Endothelial cell of umbilical vein (primary cell): ENCODE data around the gene TMEM11. TPM values are rescaled to one million over a fixed set of nuclear protein-coding genes. Genes with fewer than 3 reads are reported as not detected.

Experiments
- BruUV-seq: library from RNA; stranded (reverse); fragments of 400-500 nt; replicated peaks from 2 replicates; lab custom pipeline; 2021; lab: Mats Ljungman, UMichigan
- CTCF ChIA-PET: fragments of 300-600, 350-600 bp; sonication (Branson Sonifier 250); formaldehyde crosslinking; loops from one replicate; lab custom pipeline; 2021; ENCODE audit warnings: antibody characterized with exemption, inconsistent platforms; lab: Charles Lee
- POLR2A ChIA-PET: fragments of 300-600, 350-600 bp; sonication (Branson Sonifier 250); formaldehyde crosslinking; loops from one replicate; lab custom pipeline; 2021; ENCODE audit warnings: antibody characterized with exemption, inconsistent platforms; lab: Charles Lee
- DNase-seq: peaks from one replicate; pipeline ENCODE4 v3.0.0-alpha.2; 2011; ENCODE audit warnings: low read depth, low spot score
- FAIRE-seq: peaks from 2 replicates; lab custom pipeline; 2011; peaks lifted over from hg19 to GRCh38; lab: Jason Lieb, UNC
- H2AFZ ChIP-seq: 2 replicates; pipeline ENCODE4 v1.6.0; 2012; ENCODE audit warnings: low read depth, low read length, control low read depth, inconsistent platforms
- H3K27ac ChIP-seq: 2 replicates; pipeline ENCODE4 v1.5.1; 2011; ENCODE audit warnings: low read depth, mild to moderate bottlenecking, control low read depth, low read length, moderate library complexity; ENCODE audit not compliant: insufficient read depth
- H3K27me3 ChIP-seq, 2 experiments: 2 replicates each; pipeline versions ENCODE4 v1.6.0 to v1.6.1; 2011; ENCODE audit warnings: low read length in 2 of 2, mixed read lengths in 1 of 2; ENCODE audit not compliant: control insufficient read depth in 2 of 2, insufficient read depth in 2 of 2
- H3K36me3 ChIP-seq, 2 experiments: 2 replicates in 1 of 2; 3 replicates in 1 of 2; pipeline ENCODE4 v1.5.1; 2011; ENCODE audit warnings: low read length in 2 of 2, mild to moderate bottlenecking in 1 of 2, moderate library complexity in 1 of 2; ENCODE audit not compliant: control insufficient read depth in 2 of 2, insufficient read depth in 2 of 2; ENCODE audit errors: extremely low read depth in 1 of 2
- H3K4me1 ChIP-seq: 3 replicates; pipeline ENCODE4 v1.5.1; 2011; ENCODE audit warnings: mild to moderate bottlenecking, low read length; ENCODE audit not compliant: control insufficient read depth, insufficient read depth; ENCODE audit errors: extremely low read depth
- H3K4me2 ChIP-seq: 2 replicates; pipeline ENCODE4 v1.6.1; 2011; ENCODE audit warnings: low read length, control low read depth, mixed read lengths; ENCODE audit not compliant: insufficient read depth
- H3K4me3 ChIP-seq, 3 experiments: fragments of 200-600 bp in 1 of 3; sonication (generic), shearing (Covaris generic) in 1 of 3; replicated peaks in 1 of 3; 2 replicates each; pipeline ENCODE4 v1.5.1; 2011 to 2016; ENCODE audit warnings: control low read depth in 3 of 3, low read length in 3 of 3, mild to moderate bottlenecking in 2 of 3, inconsistent platforms in 1 of 3, low read depth in 1 of 3, moderate library complexity in 1 of 3; ENCODE audit not compliant: insufficient read depth in 1 of 3
- H3K79me2 ChIP-seq: 2 replicates; pipeline ENCODE4 v1.6.0; 2012; ENCODE audit warnings: low read length, inconsistent platforms; ENCODE audit not compliant: control insufficient read depth, insufficient read depth
- H3K9ac ChIP-seq: replicated peaks from 2 replicates; pipeline ENCODE3; 2011; ENCODE audit warnings: low read length, control low read depth; ENCODE audit not compliant: insufficient read depth; ENCODE audit errors: extremely low read depth
- H3K9me1 ChIP-seq: replicated peaks from 3 replicates; pipeline ENCODE4 v1.6.0; 2011; ENCODE audit warnings: mild to moderate bottlenecking, low read length; ENCODE audit not compliant: control insufficient read depth, insufficient read depth; ENCODE audit errors: extremely low read depth
- H3K9me3 ChIP-seq: replicated peaks from 2 replicates; pipeline ENCODE4 v1.5.1; 2012; ENCODE audit warnings: low read length, inconsistent platforms; ENCODE audit not compliant: control insufficient read depth, insufficient read depth
- H4K20me1 ChIP-seq: replicated peaks from 2 replicates; pipeline ENCODE3; 2011; ENCODE audit warnings: mild to moderate bottlenecking, low read length; ENCODE audit not compliant: control insufficient read depth, insufficient read depth; ENCODE audit errors: extremely low read depth
- EZH2 ChIP-seq: IDR thresholded peaks from 2 replicates; pipeline ENCODE4 v1.6.1; 2012; ENCODE audit warnings: borderline replicate concordance, low read depth, mild to moderate bottlenecking, moderate library complexity, low read length, inconsistent platforms; ENCODE audit not compliant: severe bottlenecking
- FOS ChIP-seq: IDR thresholded peaks from 2 replicates; pipeline ENCODE4 v1.6.1; 2011; ENCODE audit warnings: mild to moderate bottlenecking, low read length, moderate library complexity, borderline replicate concordance; ENCODE audit not compliant: insufficient read depth
- GATA2 ChIP-seq: IDR thresholded peaks from 2 replicates; pipeline ENCODE4 v1.7.0; 2011; ENCODE audit warnings: low read depth, mild to moderate bottlenecking, moderate library complexity, mixed read lengths, low read length; ENCODE audit not compliant: insufficient read length, insufficient read depth
- JUN ChIP-seq: IDR thresholded peaks from 2 replicates; pipeline ENCODE4 v1.6.1; 2011; ENCODE audit warnings: borderline replicate concordance, low read depth; ENCODE audit not compliant: insufficient read length, insufficient read depth
- MAX ChIP-seq: IDR thresholded peaks from 2 replicates; pipeline ENCODE4 v1.6.1; 2011; ENCODE audit not compliant: insufficient read depth, insufficient read length
- MYC ChIP-seq: IDR thresholded peaks from one replicate; pipeline ENCODE4 v1.6.1; 2011; ENCODE audit warnings: mild to moderate bottlenecking, low read depth, low read length
- POLR2A ChIP-seq: IDR thresholded peaks from 2 replicates; pipeline ENCODE4 v1.6.1; 2012; ENCODE audit warnings: low read depth, mild to moderate bottlenecking, control low read depth, low read length
- POLR2AphosphoS5 ChIP-seq: IDR thresholded peaks from 2 replicates; pipeline ENCODE4 v1.6.1; 2012; ENCODE audit warnings: low read depth, mild to moderate bottlenecking, control low read depth, low read length, moderate library complexity; ENCODE audit not compliant: insufficient read depth
- dilution Hi-C: fragments of 300-500 bp; cut with MboI; formaldehyde crosslinking; loops from one replicate; pipeline ENCODE4 v1.15.0; 2019; ENCODE audit warnings: low sequenced_read_pairs; ENCODE audit not compliant: extremely low pct_ligation_motif_present
- intact Hi-C: fragments of 100-400 bp; cut with micrococcal nuclease; formaldehyde crosslinking; loops from one replicate; pipeline ENCODE4 v1.10.0; 2022
- polyA plus RNA-seq, 4 experiments: library from polyadenylated mRNA; depleted of rRNA in 3 of 4; stranded (reverse) in 3 of 4; unstranded in 1 of 4; fragments of >200 nt; gene quantifications; 2 replicates each; pipeline versions ENCODE4 v1.2.1 to v1.2.3, GENCODE V29; 2011 to 2012; ENCODE audit warnings: missing spikeins in 1 of 4
- total RNA-seq: library from RNA; stranded (reverse); gene quantifications from 2 replicates; pipeline ENCODE4 v1.2.3, GENCODE V29; 2021
- TF ChIP-seq, protein P1 (sequence below), 2 donors: IDR thresholded peaks; 1 replicate in 1 of 2; 2 replicates in 1 of 2; pipeline ENCODE4 v1.5.1; 2011; ENCODE audit warnings: low read length in 2 of 2, mild to moderate bottlenecking in 2 of 2, moderate library complexity in 2 of 2, control low read depth in 1 of 2, inconsistent platforms in 1 of 2, low read depth in 1 of 2; ENCODE audit not compliant: insufficient read depth in 1 of 2; ENCODE audit errors: extremely low read depth in 1 of 2

The TMEM11 gene
- total and polyA plus RNA-seq, 2 donors (not counting 3 experiments of a cell fraction or from before 2014, with no cell fraction given) = 27.4 to 79.9 TPM

- Histone ChIP-seq H3K27ac (no peak overlapping the region), H3K4me1 (no peaks in the 10 kb centered on the region), H3K4me3 (no peak overlapping the region), H3K36me3 (peaks cover 2 to 10% of the 10 kb centered on the region in 2 experiments), H2AFZ (no peak overlapping the region), H3K27me3 (no peaks in the 10 kb centered on the region), H4K20me1 (no peaks in the 10 kb centered on the region), H3K9me3 (no peaks in the 10 kb centered on the region), H3K79me2 (peaks cover 73% of the 10 kb centered on the region), H3K9me1 (no peaks in the 10 kb centered on the region), H3K9ac (no peak overlapping the region), H3K4me2 (no peak overlapping the region)
- ChIA-PET CTCF (interaction anchor here (1.3 to 1.8 kb wide), 2 partner anchors 12 to 71 kb away, joined by 3 to 4 read pairs; no protein-coding TSS in a partner anchor), POLR2A (no interaction called here)
- no TSS peak for BruUV-seq
- no peak for FAIRE-seq
- dilution Hi-C loops (no loop called here), intact Hi-C loops (no loop called here)
- TF ChIP-seq JUN (no peak), GATA2 (no peak), EZH2 (no peak), MAX (no peak), POLR2A (no peak), FOS (no peak), POLR2AphosphoS5 (no peak), MYC (no peak)
- TF ChIP-seq, protein P1, sequence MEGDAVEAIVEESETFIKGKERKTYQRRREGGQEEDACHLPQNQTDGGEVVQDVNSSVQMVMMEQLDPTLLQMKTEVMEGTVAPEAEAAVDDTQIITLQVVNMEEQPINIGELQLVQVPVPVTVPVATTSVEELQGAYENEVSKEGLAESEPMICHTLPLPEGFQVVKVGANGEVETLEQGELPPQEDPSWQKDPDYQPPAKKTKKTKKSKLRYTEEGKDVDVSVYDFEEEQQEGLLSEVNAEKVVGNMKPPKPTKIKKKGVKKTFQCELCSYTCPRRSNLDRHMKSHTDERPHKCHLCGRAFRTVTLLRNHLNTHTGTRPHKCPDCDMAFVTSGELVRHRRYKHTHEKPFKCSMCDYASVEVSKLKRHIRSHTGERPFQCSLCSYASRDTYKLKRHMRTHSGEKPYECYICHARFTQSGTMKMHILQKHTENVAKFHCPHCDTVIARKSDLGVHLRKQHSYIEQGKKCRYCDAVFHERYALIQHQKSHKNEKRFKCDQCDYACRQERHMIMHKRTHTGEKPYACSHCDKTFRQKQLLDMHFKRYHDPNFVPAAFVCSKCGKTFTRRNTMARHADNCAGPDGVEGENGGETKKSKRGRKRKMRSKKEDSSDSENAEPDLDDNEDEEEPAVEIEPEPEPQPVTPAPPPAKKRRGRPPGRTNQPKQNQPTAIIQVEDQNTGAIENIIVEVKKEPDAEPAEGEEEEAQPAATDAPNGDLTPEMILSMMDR (IDR thresholded peaks at IDR 0.05; ENCODE audit: extremely low read depth in 1 of 2, insufficient read depth in 1 of 2, low read depth in 1 of 2, low read length in 2 of 2) = no peak
- no peak for DNase-seq
Measured at GRCh38 chr17:21200590-21201297, 13.2 kb downstream of the TMEM11 start.
